Loucy (cell line): ENCODE results near the gene FAM72A.

Source experiments
- EZH2phosphoT487 ChIP-seq: fragments of 200-600 bp; IDR thresholded peaks from 2 replicates; pipeline ENCODE4 v1.6.1; 2018; ENCODE audit warnings: antibody characterized with exemption, mild to moderate bottlenecking, moderate library complexity, borderline replicate concordance
- TF ChIP-seq, protein P1 (sequence below): fragments of 200-600 bp; sonication (generic); conservative IDR thresholded peaks from 2 replicates; pipeline ENCODE4 v1.5.1; 2014; ENCODE audit warnings: mild to moderate bottlenecking, antibody characterized with exemption, low read length

DNA sequence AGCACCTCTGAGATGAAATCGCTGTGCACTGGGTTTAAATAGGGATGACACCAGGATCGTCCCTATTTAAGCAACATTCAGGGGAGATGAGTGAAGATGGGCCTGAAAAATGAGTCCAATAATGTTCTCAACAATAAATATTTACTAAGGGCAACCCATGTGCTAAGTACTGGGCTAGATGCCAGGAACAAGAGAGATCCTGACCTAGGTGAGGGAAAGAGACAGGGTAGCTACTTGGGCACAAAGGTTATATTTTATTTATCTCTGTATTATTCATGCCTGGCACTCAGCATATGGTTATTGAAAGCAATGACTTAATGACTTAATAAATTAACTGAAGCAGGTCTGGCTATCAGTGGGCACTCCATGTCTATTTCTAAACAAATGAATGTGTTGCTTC, 58.0 kb downstream of the FAM72A start:
- TF ChIP-seq, protein P1, sequence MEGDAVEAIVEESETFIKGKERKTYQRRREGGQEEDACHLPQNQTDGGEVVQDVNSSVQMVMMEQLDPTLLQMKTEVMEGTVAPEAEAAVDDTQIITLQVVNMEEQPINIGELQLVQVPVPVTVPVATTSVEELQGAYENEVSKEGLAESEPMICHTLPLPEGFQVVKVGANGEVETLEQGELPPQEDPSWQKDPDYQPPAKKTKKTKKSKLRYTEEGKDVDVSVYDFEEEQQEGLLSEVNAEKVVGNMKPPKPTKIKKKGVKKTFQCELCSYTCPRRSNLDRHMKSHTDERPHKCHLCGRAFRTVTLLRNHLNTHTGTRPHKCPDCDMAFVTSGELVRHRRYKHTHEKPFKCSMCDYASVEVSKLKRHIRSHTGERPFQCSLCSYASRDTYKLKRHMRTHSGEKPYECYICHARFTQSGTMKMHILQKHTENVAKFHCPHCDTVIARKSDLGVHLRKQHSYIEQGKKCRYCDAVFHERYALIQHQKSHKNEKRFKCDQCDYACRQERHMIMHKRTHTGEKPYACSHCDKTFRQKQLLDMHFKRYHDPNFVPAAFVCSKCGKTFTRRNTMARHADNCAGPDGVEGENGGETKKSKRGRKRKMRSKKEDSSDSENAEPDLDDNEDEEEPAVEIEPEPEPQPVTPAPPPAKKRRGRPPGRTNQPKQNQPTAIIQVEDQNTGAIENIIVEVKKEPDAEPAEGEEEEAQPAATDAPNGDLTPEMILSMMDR, result no peak
- no peak for TF ChIP-seq EZH2phosphoT487
